ENCODE results near the gene LRRC75B.

LRRC75B gene

DNA sequence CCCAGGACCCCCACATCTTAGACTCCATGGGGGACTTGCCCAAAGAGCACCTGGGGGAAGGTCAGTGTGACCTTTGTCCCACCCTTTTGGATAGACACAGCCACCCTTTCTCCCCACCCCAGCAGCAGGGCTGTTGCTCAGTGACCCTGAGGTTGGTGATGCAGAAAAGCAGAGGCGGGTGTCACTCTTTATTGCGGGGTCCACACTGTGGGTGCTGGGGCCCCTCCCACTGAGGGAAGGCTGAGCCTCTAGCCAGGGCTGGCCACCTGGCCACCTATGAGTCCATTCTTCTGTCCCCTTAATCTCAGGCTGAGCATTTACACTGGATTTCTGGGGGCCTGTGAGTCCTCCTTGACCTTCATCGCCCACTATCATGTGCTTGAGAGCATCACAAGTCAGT, 7.4 kb downstream of the LRRC75B start:
- H3K27ac ChIP-seq: no peak overlapping the region
- no peak for TF ChIP-seq ZFX (IDR thresholded peaks at IDR 0.05; ENCODE audit: borderline replicate concordance)
- TF ChIP-seq, protein P1, sequence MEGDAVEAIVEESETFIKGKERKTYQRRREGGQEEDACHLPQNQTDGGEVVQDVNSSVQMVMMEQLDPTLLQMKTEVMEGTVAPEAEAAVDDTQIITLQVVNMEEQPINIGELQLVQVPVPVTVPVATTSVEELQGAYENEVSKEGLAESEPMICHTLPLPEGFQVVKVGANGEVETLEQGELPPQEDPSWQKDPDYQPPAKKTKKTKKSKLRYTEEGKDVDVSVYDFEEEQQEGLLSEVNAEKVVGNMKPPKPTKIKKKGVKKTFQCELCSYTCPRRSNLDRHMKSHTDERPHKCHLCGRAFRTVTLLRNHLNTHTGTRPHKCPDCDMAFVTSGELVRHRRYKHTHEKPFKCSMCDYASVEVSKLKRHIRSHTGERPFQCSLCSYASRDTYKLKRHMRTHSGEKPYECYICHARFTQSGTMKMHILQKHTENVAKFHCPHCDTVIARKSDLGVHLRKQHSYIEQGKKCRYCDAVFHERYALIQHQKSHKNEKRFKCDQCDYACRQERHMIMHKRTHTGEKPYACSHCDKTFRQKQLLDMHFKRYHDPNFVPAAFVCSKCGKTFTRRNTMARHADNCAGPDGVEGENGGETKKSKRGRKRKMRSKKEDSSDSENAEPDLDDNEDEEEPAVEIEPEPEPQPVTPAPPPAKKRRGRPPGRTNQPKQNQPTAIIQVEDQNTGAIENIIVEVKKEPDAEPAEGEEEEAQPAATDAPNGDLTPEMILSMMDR (IDR thresholded peaks at IDR 0.05): no peak

DNA sequence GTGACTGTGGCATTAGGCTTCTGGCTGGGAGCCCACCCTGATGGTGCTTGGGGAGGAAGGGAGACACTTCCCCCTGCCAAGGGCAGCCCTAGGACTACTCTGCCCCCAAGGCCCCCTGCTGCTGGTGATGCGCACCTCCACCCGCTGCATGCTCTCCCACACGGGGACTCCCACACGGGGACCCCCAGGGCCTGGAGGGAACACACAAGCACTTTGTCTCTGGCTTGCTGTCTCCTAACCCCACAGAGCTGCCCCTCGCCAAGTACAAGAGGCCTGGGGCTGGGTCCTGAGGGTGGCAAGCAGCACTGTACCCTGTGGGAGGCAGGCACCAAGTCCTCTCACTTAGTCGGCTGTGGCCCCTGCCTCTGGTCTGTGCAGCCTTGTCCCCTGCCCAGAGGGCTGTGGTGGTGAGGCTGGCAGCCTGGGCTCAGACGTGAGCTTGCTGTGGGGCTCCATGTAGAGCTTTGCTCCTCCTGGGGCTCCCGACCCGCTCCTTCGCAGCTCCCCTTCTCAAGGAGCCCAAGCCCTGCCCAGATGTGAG, 7.9 kb downstream of the LRRC75B start:
- TF ChIP-seq ZFX (IDR thresholded peaks at IDR 0.05; ENCODE audit: borderline replicate concordance): no peak
- TF ChIP-seq, protein P1 (IDR thresholded peaks at IDR 0.05): no peak
- peak overlapping the region; percentile 27; the same call in 1 of the 2 replicates for H3K27ac ChIP-seq

DNA sequence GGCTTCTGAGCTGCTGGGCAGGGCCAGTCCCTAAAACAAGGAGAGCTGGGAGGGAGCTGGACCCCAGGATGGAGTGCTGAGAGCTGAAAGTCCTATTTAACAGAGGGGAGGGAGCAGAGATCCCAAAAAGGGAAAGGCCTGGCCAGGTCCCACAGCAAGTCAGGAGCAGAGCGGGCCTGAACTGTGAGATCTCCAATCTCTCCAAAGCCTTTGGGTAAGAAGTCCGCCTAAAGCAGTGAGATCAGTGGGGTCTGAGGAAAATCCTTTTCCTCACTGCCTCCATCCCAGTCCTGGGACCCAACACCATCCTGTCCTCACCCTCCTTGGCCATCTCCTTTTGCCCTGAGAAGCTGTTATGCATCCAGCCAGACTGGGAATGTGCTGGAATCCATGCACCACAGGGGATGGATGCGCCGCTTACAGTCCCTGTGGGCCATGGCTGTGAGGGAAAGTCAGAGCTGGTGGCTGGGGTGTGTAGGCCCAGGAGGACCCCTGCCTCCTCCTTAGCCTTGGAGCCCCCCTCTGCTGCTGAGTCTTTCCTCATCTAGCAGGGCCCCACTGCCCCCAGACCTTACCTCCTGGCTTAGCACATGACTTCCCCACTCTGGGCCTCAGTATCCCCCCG, 8.6 kb downstream of the LRRC75B start:
- TF ChIP-seq ZFX (IDR thresholded peaks at IDR 0.05; ENCODE audit: borderline replicate concordance): no peak
- TF ChIP-seq, protein P1 (IDR thresholded peaks at IDR 0.05): no peak
- H3K27ac ChIP-seq: peak overlapping the region; percentile 27; the same call in 1 of the 2 replicates

DNA sequence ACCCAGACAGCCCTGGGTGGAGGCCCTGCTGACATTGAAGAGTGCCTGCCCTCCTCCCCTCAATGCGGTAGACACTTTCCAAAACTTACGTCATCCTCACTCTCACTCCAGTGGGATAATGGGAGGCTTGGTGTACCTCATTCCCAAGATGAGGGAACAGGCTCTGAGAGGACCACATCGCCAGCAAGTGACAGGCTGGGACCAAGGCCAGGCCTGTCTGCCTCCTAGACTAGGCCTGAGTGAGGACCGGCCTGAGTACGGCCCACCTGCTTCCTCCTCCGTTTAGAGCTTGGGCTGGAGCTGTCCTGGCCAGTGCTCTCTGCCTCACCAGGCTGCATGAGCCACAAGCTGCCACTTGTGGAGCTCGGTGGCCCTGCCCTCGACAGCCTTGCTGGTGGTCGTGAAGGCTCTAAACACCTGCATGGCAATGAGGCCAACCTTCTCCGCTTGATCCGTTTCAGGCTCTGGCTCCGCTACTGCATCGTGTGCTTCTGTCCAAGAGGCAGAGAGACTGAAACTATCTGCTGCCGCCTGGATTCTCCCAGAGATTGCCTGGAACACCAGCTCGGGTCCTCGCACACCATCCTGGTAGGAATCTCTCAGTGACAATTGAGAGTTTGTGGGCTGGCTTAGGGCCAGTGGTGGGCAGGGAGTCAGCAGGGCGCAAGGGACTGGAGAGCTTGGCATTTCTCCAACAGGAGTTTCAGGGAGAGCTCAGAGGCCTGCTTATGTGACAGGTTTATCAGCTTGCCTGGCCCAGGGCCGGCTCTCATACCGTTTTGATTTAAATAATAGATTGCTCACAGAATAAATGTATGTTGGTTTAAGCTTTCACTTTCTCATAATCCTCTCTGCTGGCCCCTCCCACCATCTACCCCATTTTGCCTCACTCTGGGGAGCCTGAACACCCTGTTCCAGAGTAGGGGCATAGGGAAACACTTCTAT, 9.4 kb downstream of the LRRC75B start:
- TF ChIP-seq ZFX (IDR thresholded peaks at IDR 0.05; ENCODE audit: borderline replicate concordance): no peak
- TF ChIP-seq, protein P1 (IDR thresholded peaks at IDR 0.05): no peak

DNA sequence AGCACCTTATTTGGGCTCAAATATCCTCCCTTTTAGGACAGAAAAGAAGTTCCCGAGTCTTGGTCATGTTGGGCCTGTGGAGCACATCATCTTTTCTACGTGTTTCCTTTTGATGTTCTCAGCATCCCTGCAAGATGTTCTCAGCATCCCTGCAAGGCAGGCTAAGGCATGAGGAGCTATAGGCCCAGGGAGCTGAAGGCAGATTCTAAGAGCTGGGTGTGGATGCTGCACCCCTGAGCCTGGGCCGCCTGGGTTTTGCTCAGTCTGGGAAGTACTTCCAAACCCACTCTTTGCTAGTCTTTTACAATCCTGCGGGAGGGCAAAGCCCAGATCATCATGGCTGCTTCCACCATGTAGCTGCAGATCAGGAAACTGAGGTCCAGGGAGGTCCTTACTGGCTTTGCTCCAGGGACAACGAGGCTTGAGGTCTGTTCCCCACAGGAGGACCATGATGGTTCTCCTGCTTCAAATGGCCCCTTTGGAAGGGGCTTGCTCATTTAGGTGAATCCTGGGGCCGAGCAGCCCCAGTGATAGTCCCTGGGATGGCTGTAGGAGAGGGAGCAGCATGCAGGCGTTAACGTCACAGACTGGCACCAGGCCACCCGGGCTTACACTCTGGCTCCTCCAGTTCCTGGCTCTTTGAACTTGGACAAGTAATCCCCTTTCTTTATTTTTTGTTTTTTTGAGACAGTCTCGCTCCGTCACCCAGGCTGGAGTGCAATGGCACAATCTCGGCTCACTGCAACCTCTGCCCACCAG, 10.6 kb downstream of the LRRC75B start:
- H3K27ac ChIP-seq: no peak overlapping the region
- TF ChIP-seq, protein P1 (IDR thresholded peaks at IDR 0.05): no peak
- no peak for TF ChIP-seq ZFX (IDR thresholded peaks at IDR 0.05; ENCODE audit: borderline replicate concordance)

More for the DNA sequence above, 9.4 kb downstream of the LRRC75B start:
- H3K27ac ChIP-seq: peak overlapping the region; percentile 27; the same call in 1 of the 2 replicates

DNA sequence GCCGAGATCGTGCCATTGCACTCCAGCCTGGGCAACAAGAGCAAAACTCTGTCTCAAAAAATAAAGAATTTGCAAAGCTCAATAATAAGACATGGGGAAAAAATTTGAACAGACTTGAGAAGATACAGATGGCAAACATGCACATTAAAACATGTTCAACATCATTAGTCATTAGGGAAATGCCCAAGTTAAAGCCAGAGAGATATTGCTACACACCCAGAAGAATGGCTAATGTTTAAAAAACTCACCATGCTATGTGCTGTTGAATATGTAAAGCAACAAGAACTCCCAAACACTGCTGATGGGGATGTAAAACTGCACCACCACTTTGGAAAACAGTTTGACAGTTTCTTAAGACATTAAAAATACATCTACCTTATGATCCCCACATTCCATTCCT, 12.6 kb downstream of the LRRC75B start:
- TF ChIP-seq ZFX (IDR thresholded peaks at IDR 0.05; ENCODE audit: borderline replicate concordance): no peak
- TF ChIP-seq, protein P1 (IDR thresholded peaks at IDR 0.05): no peak
- no peak overlapping the region for H3K27ac ChIP-seq

Measured in 22Rv1 (cell line).